HG02943 (cell line): Measurements from ENCODE around the gene PODNL1.

Experiments
- ATAC-seq: cut with Tn5 transposase; IDR thresholded peaks from one replicate; pipeline ENCODE4 v1.9.1; 2021; ENCODE audit warnings: mild to moderate bottlenecking, low read depth, moderate library complexity; ENCODE audit not compliant: unreplicated experiment

PODNL1 gene, protein sequence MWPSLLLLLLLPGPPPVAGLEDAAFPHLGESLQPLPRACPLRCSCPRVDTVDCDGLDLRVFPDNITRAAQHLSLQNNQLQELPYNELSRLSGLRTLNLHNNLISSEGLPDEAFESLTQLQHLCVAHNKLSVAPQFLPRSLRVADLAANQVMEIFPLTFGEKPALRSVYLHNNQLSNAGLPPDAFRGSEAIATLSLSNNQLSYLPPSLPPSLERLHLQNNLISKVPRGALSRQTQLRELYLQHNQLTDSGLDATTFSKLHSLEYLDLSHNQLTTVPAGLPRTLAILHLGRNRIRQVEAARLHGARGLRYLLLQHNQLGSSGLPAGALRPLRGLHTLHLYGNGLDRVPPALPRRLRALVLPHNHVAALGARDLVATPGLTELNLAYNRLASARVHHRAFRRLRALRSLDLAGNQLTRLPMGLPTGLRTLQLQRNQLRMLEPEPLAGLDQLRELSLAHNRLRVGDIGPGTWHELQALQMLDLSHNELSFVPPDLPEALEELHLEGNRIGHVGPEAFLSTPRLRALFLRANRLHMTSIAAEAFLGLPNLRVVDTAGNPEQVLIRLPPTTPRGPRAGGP

DNA sequence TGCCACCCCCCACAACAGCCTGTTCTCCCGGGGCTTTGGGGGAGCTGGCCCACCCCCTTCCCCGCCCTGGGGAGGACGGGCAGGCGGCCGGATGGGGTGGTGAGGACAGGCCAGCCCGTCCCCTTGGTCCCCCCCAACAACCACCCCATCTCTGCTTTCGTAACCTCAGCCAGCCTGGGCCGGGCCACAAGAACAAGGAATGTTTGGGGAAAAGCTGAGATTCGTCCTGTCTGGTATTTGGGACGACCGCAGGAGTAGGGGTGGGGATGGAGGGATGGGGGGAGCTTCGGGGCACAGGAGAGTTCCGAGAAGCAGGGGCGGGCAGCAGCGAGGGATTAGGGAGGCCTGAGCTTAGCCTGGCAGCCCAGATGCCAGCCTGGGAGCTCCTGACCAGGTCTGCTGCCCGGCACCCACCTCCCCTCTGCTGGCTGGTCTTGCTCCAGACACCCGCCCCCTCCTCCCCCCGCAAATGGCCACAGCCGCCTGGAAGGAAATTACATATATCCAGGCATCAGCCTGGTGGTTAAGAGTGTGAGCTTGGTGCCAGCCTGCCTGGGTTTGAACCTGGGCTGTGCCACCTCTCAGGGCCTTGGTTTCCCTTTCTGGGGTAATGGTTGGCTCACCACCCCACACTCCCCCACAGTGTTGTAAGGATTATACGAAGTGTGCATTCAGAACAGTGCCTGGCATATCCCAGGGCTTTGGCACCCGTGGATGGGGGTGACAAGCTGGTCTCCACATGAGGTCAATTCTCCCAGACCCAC is at the start of gene PODNL1:
TSS of gene PODNL1 (minus strand) at position 117 of the 764 bp plus-strand sequence. CDS start 236 bp downstream, outside the sequence.
- ATAC-seq: no peak

DNA sequence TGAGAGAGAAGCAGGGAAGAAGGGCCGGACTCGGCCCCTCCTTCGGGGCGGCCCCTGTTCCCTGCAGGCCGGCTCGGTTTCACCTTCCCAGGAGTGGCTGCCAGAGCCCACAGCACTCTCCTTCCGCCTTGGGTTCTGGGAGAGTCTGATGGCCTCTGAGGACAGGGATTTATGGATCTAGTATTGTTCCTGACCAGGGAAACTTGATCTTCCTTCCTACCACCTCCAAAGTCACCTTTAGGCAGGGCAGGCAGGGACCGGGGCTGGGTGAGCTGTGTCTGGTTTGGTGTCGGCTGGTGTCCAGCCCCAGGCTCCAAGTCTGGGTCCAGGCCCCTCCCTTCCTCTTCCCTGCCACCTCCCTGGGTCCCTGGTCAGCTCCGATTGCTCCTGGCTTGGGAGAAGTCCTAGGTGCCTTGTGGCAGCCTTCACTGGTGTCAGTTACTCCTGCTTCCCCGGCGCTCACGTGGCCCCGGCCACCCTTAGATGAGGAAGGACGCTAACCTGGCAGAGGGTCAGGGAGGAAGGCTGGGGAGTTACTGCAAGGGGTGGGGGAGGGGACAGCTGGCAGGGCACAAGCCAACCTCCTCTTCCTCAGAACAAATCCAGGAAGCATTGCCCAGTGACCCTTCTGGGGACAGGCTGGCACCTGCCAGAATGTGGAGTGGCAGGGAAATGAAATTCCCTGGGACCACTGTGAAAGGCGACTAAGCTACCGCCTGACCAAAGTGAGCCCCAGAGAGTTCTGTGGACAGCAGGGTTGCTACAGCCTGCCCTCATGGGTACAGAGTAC is 49.1 kb upstream of the PODNL1 start:
- ATAC-seq: no peak

DNA sequence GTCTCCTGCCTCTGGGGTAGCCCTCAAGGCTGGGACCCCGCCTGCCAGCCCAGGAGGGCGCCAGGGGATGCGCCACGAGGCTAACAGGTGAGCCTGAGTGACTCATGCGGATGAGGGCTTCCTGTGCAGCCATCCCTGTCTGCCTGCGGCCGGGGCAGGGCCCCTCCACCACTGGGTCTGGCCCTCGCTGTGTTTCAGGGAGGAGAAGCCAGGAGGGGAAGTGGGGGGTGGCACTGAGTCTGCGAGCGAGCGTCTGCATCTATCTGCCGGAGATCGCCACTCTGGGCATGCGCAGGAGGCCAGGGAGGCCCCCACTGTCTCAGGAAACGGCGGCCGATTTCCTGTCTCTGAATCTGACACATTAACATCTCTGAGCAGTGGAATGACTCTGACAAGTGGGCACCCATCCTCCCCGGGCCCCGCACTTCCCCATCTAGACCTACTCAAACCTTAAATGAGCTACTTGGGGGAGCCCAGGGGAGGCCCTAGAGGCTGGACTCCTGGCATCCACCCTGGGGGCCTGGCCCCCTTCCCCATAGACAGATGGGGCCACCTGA is 48.2 kb upstream of the PODNL1 start:
- ATAC-seq: peak; percentile 66

DNA sequence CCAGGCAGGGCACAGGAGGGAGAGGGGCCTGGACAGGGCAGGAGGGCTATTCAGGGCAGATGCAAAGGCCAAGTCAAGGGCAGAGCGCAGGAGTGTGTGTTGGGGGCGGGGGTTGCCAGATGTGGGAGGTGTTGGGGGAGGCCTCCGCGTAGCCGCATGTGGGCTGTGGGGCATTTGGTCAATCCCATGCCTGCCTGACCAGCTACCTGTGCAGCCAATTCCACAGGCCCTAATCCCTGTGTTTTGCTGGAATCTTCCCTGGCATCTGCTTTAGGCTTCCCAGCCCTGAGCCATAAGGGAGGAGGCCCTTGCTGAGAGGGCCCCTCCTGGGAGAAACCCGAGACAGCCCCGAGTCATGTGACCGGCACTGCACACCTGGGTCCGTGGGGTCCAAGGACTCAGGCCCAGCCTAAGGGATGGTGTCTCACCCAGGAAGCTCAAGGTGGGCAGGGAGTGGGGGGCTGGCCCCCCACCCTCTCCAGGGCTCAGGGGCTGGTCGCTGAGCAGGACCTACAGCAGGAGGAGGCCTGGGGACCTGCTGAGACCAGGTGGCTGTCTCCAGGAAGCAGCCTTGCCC is 47.6 kb upstream of the PODNL1 start:
- peak; percentile 17 for ATAC-seq

DNA sequence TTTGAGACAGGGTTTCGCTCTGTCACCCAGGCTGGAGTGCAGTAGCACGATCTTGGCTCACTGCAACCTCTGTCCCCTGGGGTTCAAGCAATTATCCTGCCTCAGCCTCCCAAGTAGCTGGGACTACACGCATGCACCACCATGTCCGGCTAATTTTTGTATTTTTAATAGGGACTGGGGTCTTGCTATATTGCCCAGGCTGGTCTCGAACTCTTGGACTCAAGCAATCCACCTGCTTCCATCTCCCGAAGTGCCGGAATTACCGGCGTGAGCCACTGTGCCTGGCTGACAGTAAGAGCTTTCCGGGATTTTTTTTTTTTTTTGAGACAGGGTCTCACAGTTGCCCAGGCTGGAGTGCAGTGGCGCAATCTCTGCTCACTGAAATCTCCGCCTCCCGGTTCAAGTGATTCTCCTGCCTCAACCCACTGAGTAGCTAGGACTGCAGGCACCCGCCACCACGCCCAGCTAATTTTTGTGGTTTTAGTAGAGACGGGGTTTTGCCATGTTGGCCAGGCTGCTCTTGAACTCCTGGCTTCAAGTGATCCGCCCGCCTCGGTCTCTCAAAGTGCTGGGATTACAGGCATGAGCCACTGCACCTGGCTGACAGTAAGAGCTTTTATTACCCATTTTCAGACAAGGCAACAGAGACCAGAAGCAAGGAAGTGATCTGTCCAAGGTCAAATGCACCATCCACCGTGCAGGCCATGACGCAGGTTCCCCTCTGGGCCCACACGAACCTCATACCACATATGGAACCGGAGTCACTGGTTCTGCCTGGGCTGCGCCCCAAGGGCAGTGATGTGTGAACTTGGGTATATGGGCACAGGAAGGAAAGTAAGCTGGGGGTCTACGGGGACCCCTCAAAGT is 46.9 kb upstream of the PODNL1 start:
- no peak for ATAC-seq

DNA sequence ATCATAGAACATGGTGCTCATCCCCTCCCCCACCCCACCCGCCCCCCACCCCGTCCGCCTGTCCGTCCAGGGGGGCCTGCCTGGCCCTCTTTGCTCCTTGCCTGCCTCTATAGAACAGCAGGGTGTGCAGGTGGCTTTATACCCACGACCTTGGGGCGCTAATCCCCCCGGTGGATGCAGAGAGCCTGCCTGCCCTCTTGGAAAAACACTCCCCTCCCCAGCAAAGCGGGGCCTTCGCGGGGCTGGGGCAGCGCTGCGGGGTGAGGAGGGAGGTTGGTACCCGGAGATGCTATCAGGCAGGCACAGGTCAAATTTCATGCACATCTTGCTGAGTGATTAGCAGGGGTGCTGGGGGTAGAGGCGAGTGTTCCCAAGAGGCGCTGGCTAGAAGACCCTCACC is 46.0 kb upstream of the PODNL1 start:
- ATAC-seq: no peak

DNA sequence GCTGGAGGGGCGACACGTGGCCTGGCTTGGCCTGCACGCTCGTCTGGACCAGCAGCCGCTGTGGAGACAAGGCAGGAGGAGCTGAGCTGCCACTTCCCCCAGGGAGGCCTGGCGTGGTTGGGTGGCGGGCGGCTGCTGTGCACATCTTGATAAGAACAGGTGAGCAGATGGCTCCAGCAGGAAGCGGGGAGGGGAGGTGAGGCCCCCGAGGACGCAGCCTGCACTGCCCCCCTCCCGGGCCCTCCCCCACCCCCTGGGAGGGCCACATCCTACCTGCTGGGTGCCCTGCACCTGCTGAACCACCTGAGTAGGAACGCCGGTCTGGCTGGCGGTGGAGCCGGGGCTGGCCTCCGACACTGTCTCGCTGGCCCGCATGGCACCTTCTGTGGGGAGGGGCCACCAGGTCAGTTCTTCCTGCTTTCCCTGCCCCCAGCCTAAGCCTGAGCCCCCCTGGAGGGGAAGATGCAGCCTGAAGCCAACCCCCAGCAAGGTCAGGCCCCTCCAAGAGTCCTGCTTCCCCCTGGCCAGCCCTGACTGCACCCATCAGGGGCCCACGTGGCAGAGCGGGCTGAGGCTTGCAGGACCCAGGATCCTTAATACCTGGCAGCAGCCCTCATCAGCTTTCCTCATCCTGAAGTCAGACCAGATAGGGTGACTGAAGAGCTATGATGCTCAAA is 45.1 kb upstream of the PODNL1 start:
- no peak for ATAC-seq

DNA sequence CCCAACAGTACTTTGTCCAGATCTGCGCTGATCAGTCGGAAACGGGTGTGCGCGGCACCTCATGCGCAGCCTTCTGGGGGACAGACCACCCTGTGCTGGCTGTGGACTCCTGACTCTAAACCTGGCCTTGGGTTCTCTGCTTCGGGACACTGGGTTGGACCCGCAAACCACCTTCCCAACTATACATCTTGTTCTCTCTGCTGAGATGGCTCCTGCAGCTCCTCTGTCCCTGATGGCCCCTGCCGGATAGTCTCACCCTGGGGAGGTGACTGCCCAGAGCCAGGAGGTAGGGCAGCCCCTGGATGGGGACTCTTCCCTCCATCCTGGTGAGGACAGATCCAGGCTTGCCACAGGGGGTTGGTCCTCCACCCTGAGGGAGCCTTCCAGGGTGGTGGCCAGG is 44.6 kb upstream of the PODNL1 start:
- no peak for ATAC-seq

DNA sequence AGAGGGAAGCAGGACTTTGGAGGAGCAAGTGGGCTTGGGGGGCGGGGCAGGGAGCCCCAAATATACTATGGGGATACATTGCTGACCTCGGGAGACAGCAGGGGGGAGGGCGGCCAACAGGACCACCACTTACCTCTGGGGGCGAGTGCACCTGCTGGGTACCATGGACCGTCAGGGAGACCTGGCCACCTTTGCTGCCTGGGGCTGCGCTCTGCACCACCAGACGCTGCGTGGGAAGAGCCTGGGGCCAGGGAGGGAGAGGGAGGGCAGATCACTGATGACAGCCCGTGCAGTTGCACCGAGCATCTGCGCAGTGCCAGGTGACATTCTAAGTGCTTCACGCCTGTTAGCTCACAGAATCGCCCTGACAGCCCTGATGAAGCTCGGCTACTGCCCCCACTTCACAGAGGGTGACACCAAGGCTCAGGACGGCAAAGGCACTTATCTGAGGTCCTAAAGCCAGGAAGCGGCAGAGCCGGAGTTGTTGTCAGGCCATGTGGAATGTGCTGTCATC is 43.8 kb upstream of the PODNL1 start:
- ATAC-seq: no peak

DNA sequence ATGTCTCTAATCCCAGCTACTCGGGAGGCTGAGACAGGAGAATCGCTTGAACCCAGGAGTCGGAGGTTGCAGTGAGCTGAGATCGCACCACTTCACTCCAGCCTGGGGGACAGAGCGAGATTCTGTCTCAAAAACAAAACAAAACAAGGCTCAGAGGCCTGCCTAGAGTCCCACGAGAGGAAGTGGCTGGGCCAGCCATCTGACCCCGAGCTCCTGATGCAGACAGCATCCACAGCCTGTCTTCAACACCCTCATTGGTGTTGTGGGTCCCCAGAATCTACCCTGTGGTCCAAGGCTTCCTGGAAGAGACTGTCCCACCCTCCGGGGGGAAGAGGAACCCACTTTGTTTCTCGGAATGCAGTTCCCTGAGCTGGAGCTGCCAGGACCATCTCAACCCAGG is 43.2 kb upstream of the PODNL1 start:
- no peak for ATAC-seq

DNA sequence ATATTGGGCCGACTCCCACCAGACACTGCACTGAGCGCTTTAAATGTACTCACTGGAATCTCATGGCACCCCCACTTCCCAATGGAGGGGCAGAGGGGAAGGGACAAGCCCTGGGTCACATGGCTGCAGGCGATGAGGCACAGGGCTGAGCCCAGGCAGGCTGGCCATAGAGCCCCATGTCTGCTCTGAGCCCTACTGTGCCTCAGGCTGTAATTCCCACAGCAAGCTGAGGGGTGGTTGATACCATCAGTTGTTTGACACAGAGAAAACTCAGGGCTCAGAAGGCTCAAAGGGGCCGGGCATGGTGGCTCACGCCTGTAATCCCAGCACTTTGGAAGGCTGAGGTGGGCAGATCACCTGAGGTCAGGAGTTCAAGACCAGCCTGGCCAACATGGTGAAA is 42.8 kb upstream of the PODNL1 start:
- no peak for ATAC-seq

DNA sequence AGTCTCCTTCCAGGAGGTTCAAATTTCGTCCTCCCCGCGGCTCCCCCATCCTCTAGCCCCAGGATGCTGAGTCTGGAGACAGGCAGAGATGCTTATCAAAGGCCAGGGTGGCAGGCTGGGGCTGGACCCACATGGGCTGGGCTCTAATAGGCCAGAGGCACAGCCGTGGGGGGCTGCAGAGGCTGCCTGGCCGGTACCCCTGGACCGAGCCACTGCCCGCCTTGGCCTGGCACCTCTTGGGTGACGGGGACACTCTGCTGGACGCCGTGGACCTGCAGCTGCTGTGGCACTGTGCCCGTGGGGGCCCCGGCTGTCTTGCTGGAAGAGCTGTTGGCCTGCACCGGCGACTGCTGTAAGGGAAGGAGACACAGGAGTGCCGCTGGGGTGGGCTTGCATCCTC is 42.1 kb upstream of the PODNL1 start:
- no peak for ATAC-seq

DNA sequence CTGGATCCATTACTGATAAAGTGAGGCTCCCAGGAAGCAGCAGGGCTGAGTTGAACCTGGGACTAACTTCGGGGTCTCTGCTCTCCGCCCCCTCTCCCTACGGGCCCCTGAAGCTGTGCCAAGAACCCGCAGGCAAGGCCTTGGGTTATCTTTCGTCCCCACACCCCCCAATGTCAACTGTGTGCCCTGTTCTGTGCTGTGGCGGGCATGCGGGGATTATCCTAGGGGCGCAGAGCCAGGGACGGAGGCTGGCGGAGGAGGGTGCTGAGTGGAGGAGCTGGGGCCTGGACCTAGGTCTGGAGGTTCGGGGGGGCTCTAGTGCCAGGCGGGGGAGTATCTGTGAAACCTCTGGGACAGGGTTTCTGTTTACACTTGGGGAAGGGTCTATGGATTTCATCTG is 41.5 kb upstream of the PODNL1 start:
- no peak for ATAC-seq

DNA sequence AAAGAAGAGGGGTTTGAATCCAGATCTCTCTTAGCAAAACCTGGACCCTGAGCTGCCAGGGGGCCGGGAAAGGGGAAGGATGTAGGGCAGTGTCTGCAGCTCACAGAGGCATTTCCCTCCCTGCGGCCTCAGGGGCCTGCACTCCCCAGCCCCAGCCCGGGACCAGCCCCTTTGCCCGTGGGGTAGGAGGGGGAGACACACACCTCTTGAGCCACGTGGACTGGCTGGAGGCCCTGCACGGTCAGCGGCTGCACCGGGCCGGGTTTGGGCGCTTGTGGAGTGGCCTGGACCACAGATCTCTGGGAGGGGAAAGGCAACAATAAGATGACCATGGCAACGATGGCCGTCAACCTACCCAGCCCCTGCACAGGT is 41.0 kb upstream of the PODNL1 start:
- no peak for ATAC-seq

DNA sequence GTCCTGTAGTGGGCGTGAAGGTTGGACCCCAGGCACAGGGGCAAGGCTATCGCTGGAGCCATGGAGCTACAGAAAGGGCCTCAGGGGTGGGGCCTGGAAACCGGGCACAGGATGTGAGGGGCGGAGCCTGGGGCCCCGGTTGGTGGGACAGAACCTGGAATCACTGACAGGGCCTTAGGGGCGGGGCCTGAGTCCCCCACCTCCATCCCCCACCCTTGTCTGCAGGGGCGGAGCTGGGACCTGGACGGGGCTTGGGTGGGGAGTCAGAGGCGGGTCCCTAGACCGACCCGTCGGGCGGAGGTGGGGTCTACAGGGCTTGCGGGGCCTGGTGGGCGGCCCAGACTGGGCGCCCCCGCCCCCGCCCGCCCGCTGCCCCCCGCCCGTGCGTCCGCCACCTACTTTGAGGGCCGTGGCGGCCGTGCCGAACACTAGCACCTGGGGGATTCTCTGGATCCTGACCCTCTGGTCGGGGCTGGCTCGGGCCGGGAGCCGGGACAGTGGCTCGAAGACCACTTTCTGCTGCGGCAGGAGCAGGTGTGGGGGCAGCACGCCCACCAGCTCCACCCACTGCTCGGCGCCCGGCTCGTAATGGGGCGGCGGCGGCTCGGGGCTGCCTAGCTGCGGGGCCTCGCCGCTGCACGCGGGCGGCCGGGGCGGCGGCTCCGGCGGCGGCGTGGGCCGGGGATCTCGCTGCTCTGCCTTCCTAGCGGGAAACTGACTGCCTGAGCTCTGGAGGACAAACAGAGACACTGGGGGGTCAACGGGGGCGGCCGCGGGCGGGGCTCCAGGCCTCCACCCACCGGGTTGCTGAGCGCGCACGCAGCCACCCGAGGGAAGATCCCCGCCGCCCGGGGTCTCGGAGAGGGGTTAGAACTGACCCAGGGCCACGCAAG is 40.4 kb upstream of the PODNL1 start:
- no peak for ATAC-seq

DNA sequence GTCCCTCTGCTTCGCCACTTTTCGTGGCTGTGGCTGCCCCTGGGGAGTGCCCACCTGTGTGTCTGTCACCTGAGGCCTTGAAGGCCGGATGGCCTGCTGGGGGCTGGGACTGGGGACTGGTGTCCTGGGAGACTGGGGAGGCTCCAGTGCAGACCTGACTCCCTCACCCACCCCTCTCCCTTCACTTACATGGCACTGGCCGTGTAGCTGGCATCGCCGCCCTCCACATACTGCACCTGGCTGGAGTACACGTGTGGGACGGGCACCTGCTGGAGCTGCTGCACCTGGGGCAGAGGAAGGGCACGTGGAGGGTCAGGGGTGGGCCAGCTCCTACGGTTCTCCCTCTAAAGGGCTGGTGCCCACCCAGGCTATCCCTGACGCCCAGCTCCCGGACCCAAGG is 39.6 kb upstream of the PODNL1 start:
- no peak for ATAC-seq

DNA sequence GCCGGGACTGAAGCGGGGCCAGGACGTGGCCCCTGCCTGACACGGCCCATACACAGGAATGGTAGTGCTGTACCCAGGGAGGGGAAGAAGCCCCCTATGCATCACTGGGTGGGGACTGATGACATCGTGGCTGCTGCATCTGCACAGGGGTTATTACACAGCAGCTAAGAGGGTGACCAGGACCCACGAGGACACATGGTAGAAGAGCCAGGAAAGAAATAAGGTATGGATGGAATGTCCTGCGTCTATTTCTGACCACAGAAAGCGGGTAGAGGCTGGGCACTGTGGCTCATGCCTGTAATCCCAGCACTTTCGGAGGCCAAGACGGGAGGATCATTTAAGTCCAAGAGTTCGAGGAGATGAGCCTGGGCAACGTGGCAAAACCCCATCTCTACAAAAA is 38.2 kb upstream of the PODNL1 start:
- ATAC-seq: no peak

DNA sequence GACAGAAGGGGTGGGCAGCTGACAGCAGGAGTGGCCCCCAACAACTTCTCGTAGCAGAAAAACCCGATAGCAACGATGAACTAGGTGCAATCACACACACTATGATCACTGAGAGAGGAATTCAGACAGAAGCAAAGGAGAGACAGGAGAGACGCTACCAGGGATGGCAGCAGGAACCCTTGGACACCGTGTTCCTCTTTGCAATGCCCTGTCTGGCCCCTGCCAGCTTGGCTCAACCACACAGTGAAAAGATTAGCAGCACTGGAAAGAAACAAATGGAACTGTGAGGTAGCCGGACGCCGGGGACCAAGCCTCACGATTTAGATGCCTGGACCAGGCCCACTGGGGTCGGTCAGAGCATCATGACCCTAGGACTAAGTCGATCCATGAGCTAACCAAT is 37.7 kb upstream of the PODNL1 start:
- ATAC-seq: no peak
